K562 (cell line): ENCODE measurements around the gene SEC16A. TPM values are rescaled to one million over a fixed set of nuclear protein-coding genes. Genes with fewer than 3 reads are reported as not detected.

Source experiments
- ATAC-seq: fragments of 200-7000 bp; cut with Tn5 transposase; 3 replicates; pipeline ENCODE4 v1.9.1; 2020; ENCODE audit warnings: moderate library complexity
- BruUV-seq: library from RNA; stranded (reverse); fragments of 400-500 nt; replicated peaks from 2 replicates; lab custom pipeline; 2021; lab: Mats Ljungman, UMichigan
- CTCF ChIA-PET: fragments of 300-600 bp; formaldehyde crosslinking; extraction: SDS; loops from one replicate; lab custom pipeline; 2021; ENCODE audit warnings: low intra/inter-chr PET ratio; lab: Yijun Ruan, JAX
- POLR2A ChIA-PET: fragments of 300-600, 350-650 bp; sonication (Branson Sonifier 250); formaldehyde crosslinking; extraction: SDS; loops from one replicate; lab custom pipeline; 2021; ENCODE audit warnings: antibody characterized with exemption, inconsistent platforms; lab: Yijun Ruan, JAX
- DNase-seq, 4 experiments: peaks; one replicate each; pipeline versions ENCODE4 v3.0.0 to v3.0.0-alpha.2; 2011 to 2018; ENCODE audit warnings: low spot score in 3 of 4, mixed read lengths in 3 of 4; ENCODE audit errors: extremely low read depth in 1 of 4
- FAIRE-seq: peaks from 2 replicates; lab custom pipeline; 2011; peaks lifted over from hg19 to GRCh38; lab: Jason Lieb, UNC
- H2AFZ ChIP-seq: 2 replicates; pipeline ENCODE4 v1.6.0; 2011; ENCODE audit warnings: low read depth, low read length, control low read depth, inconsistent platforms
- H3K27ac ChIP-seq: fragments of 200-600 bp; 3 replicates; pipeline ENCODE4 v1.8.0; 2011; ENCODE audit warnings: low read depth, mild to moderate bottlenecking, control low read depth, inconsistent platforms, low read length, moderate library complexity, mixed read lengths; ENCODE audit errors: extremely low read depth
- H3K27me3 ChIP-seq, 2 experiments: fragments of 300-600 bp in 1 of 2; 2 replicates in 1 of 2; 3 replicates in 1 of 2; pipeline versions ENCODE4 v1.6.0 to v1.8.0; 2011; ENCODE audit warnings: inconsistent platforms in 2 of 2, low read length in 2 of 2, mild to moderate bottlenecking in 1 of 2, mixed read lengths in 1 of 2, moderate library complexity in 1 of 2; ENCODE audit not compliant: control insufficient read depth in 2 of 2, insufficient read depth in 2 of 2
- H3K36me3 ChIP-seq: fragments of 300-600 bp; 3 replicates; pipeline ENCODE4 v1.8.0; 2011; ENCODE audit warnings: mild to moderate bottlenecking, low read length, inconsistent platforms; ENCODE audit not compliant: control insufficient read depth, insufficient read depth
- H3K4me1 ChIP-seq, 2 experiments: fragments of 200-600 bp in 1 of 2; replicated peaks in 1 of 2; 2 replicates in 1 of 2; 3 replicates in 1 of 2; pipeline versions ENCODE4 v1.5.1 to v1.8.0; 2011; ENCODE audit warnings: inconsistent platforms in 2 of 2, low read length in 2 of 2, mild to moderate bottlenecking in 1 of 2, mixed read lengths in 1 of 2, moderate library complexity in 1 of 2; ENCODE audit not compliant: control insufficient read depth in 2 of 2, insufficient read depth in 2 of 2
- H3K4me2 ChIP-seq: 2 replicates; pipeline ENCODE4 v1.6.1; 2011; ENCODE audit warnings: low read length, control low read depth, inconsistent platforms, mixed read lengths; ENCODE audit not compliant: insufficient read depth
- H3K4me3 ChIP-seq: fragments of 200-600 bp; sonication (generic), shearing (Covaris generic); 2 replicates; pipeline ENCODE4 v1.5.1; 2016; ENCODE audit warnings: control low read depth, inconsistent platforms
- H3K79me2 ChIP-seq: fragments of 200-600 bp; 3 replicates; pipeline ENCODE4 v1.8.0; 2011; ENCODE audit warnings: low read length, inconsistent platforms; ENCODE audit not compliant: control insufficient read depth, insufficient read depth
- H3K9ac ChIP-seq, 2 experiments: 2 replicates each; pipeline versions ENCODE4 v1.6.0 to v1.6.1; 2011; ENCODE audit warnings: low read depth in 2 of 2, low read length in 2 of 2, control low read depth in 1 of 2, inconsistent platforms in 1 of 2, mild to moderate bottlenecking in 1 of 2, mixed read lengths in 1 of 2; ENCODE audit not compliant: insufficient read depth in 1 of 2
- H3K9me1 ChIP-seq: one replicate; pipeline ENCODE4 v1.6.0; 2011; ENCODE audit warnings: inconsistent platforms, mild to moderate bottlenecking, low read length, moderate library complexity; ENCODE audit not compliant: control insufficient read depth, insufficient read depth
- H3K9me3 ChIP-seq: replicated peaks from 2 replicates; pipeline ENCODE4 v1.5.1; 2011; ENCODE audit warnings: low read depth, low read length, inconsistent platforms; ENCODE audit not compliant: control insufficient read depth, insufficient read depth
- H4K20me1 ChIP-seq: replicated peaks from 2 replicates; pipeline ENCODE4 v1.6.1; 2011; ENCODE audit warnings: low read length, inconsistent platforms, mixed read lengths; ENCODE audit not compliant: control insufficient read depth, insufficient read depth
- C11orf30 ChIP-seq: fragments of 450-650 bp; IDR thresholded peaks from 2 replicates; pipeline ENCODE4 v1.6.1; 2016; ENCODE audit warnings: low read depth, mild to moderate bottlenecking
- EHMT2 ChIP-seq: fragments of 450-650 bp; IDR thresholded peaks from 2 replicates; pipeline ENCODE4 v1.6.1; 2018; ENCODE audit warnings: antibody characterized with exemption
- MAFG ChIP-seq: fragments of 450-650 bp; conservative IDR thresholded peaks from 2 replicates; pipeline ENCODE4 v1.6.1; 2016; ENCODE audit warnings: missing genetic modification characterization, missing compliant biosample characterization
- MAFK ChIP-seq: IDR thresholded peaks from 2 replicates; pipeline ENCODE4 v1.6.1; 2011; ENCODE audit warnings: low read length, improper control_type of control experiment
- NEUROD1 ChIP-seq: fragments of 150-350 bp; IDR thresholded peaks from 2 replicates; pipeline ENCODE4 v1.6.1; 2014; ENCODE audit warnings: borderline replicate concordance, low read length, low read depth; ENCODE audit not compliant: partially characterized antibody
- SRSF1 ChIP-seq: fragments of 200-400 bp; formaldehyde crosslinking; IDR thresholded peaks from 2 replicates; pipeline ENCODE4 v1.6.1; 2017; ENCODE audit warnings: mild to moderate bottlenecking, low read depth, low read length, moderate library complexity
- TOE1 ChIP-seq, 2 experiments: fragments of 450-650 bp in 1 of 2; sonication (generic) in 1 of 2; formaldehyde crosslinking in 1 of 2; IDR thresholded peaks; 2 replicates each; pipeline versions ENCODE4 v1.7.1 to v1.8.0; 2016 to 2022; ENCODE audit warnings: borderline replicate concordance in 2 of 2, mild to moderate bottlenecking in 2 of 2, antibody characterized with exemption in 1 of 2, inconsistent platforms in 1 of 2, low read depth in 1 of 2, missing genetic modification reagents in 1 of 2, moderate library complexity in 1 of 2
- ZNF316 ChIP-seq: fragments of 450-650 bp; IDR thresholded peaks from 2 replicates; pipeline ENCODE4 v1.6.1; 2016
- ZNF778 ChIP-seq: fragments of 450-650 bp; formaldehyde crosslinking; IDR thresholded peaks from 2 replicates; pipeline ENCODE4 v1.4.0; 2020; ENCODE audit warnings: mild to moderate bottlenecking, moderate library complexity
- WGBS: fragments of 100-300 bp; shearing (Covaris generic); methylation state at CpG from one replicate; pipeline ENCODE4 v1.1.6; 2016; ENCODE audit warnings: low coverage, mixed read lengths; ENCODE audit not compliant: insufficient coverage; ENCODE audit errors: missing lambda C conversion rate; 5-methylcytosine and 5-hydroxymethylcytosine counted together
- in situ Hi-C: fragments of 300-500 bp; cut with MboI; formaldehyde crosslinking; loops from 4 replicates; pipeline ENCODE4 v1.15.0; 2018; ENCODE audit warnings: inconsistent platforms, mixed read lengths
- intact Hi-C: fragments of 100-400 bp; cut with micrococcal nuclease; formaldehyde crosslinking; loops from 2 replicates; pipeline ENCODE4 v1.14.2; 2022
- polyA plus RNA-seq, 8 experiments: library from polyadenylated mRNA; depleted of rRNA in 4 of 8; stranded (reverse) in 5 of 8; unstranded in 3 of 8; fragments of >200 nt; fragmentation: Nextera tagmentation in 2 of 8; fragmentation: Illumina TruSeq in 1 of 8; extraction: Ambion mirVana in 2 of 8; extraction: Trizol in 1 of 8; gene quantifications; 2 replicates each; pipeline versions ENCODE4 v1.2.1 to v1.2.3, GENCODE V29; 2011 to 2014; ENCODE audit warnings: inconsistent platforms in 1 of 8, missing spikeins in 1 of 8
- total RNA-seq, 7 experiments: library from RNA; depleted of rRNA in 6 of 7; stranded (reverse); fragments of >200 nt in 6 of 7; fragmentation: Illumina TruSeq in 2 of 7; extraction: Trizol in 2 of 7; gene quantifications; 2 replicates each; pipeline versions ENCODE4 v1.2.1 to v1.2.3, GENCODE V29; 2011 to 2021; ENCODE audit warnings: low replicate concordance in 1 of 7
- TF ChIP-seq, protein P1 (sequence below): fragments of 200-800 bp; sonication (Bioruptor generic); IDR thresholded peaks from 2 replicates; pipeline ENCODE4 v1.6.1; 2017; ENCODE audit warnings: missing genetic modification characterization, missing compliant biosample characterization
- TF ChIP-seq, protein P2 (sequence below): fragments of 250-450 bp; sonication (Bioruptor Pico); IDR thresholded peaks from 2 replicates; pipeline ENCODE4 v1.4.0; 2020

SEC16A gene
- total and polyA plus RNA-seq, 9 of the 15 experiments (the other 6 are each of a cell fraction or from before 2014, with no cell fraction given): 8.3 to 62.8 (median 14.0) TPM

DNA sequence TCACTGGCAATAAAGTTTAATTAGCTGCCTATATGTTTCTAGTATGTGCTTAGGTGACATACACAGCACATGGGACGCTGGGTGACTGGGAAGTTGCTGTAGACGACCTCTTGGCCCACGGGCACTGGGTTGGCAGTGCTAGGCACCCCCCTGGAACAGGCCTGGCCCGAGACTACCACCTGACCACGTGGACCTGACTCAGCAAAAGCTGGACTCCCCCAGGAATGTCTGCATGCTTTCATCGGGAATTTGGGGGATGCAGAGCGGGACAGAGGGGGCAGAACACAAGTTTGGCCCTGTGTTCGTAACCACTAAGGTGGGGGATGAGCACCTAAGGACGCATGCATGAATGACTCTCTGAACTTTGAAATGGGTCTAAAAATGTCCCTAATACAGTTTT is 26.6 kb downstream of the SEC16A start:
- H3K27ac ChIP-seq: no peak overlapping the region
- no peaks in the 10 kb centered on the region for H3K9me1 ChIP-seq
- no peaks in the 10 kb centered on the region for H4K20me1 ChIP-seq
- TF ChIP-seq MAFG (tag) (0 out of 2 replicates have a peak, but pooled peaks have one; percentile 15), MAFK (peak; percentile 44; the same call in 1 of the 2 replicates), C11orf30 (peak; percentile 60), SRSF1 (no peak), TOE1 (IDR thresholded peaks at IDR 0.05; ENCODE audit: borderline replicate concordance) (no peak), TOE1 (CRISPR knock-in tag; IDR thresholded peaks at IDR 0.05; ENCODE audit: borderline replicate concordance, low read depth) (no peak), EHMT2 (no peak), ZNF316 (peak; percentile 63; the same call in 1 of the 2 replicates), ZNF778 (CRISPR knock-in tag) (no peak), NEUROD1 (no peak)
- TF ChIP-seq, protein P1, sequence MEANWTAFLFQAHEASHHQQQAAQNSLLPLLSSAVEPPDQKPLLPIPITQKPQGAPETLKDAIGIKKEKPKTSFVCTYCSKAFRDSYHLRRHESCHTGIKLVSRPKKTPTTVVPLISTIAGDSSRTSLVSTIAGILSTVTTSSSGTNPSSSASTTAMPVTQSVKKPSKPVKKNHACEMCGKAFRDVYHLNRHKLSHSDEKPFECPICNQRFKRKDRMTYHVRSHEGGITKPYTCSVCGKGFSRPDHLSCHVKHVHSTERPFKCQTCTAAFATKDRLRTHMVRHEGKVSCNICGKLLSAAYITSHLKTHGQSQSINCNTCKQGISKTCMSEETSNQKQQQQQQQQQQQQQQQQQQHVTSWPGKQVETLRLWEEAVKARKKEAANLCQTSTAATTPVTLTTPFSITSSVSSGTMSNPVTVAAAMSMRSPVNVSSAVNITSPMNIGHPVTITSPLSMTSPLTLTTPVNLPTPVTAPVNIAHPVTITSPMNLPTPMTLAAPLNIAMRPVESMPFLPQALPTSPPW (CRISPR knock-in tag): no peak
- TF ChIP-seq, protein P2, sequence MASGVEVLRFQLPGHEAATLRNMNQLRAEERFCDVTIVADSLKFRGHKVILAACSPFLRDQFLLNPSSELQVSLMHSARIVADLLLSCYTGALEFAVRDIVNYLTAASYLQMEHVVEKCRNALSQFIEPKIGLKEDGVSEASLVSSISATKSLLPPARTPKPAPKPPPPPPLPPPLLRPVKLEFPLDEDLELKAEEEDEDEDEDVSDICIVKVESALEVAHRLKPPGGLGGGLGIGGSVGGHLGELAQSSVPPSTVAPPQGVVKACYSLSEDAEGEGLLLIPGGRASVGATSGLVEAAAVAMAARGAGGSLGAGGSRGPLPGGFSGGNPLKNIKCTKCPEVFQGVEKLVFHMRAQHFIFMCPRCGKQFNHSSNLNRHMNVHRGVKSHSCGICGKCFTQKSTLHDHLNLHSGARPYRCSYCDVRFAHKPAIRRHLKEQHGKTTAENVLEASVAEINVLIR (CRISPR knock-in tag): no peak
- in situ Hi-C loops (no loop called here), intact Hi-C loops (no loop called here)
- ATAC-seq (no peak), FAIRE-seq (no peak), DNase-seq (no peak)
- 81% methylated on average over 8 of the region's 9 CpGs for WGBS
- H3K27me3 ChIP-seq: no peaks in the 10 kb centered on the region
- CTCF ChIA-PET: no interaction called here
- 0 out of 5 replicates have a peak, but pooled peaks cover 0 to 3% of the 10 kb centered on the region in 2 experiments for H3K4me1 ChIP-seq
- no peaks in the 10 kb centered on the region for H3K79me2 ChIP-seq
- no peak overlapping the region for H3K4me2 ChIP-seq
- POLR2A ChIA-PET: interaction anchor here (0.6 to 2.9 kb wide), 3 partner anchors 14 to 114 kb away, joined by 3 to 8 read pairs (median 5); no protein-coding TSS in a partner anchor
- H3K36me3 ChIP-seq: peaks cover 86% of the 10 kb centered on the region
- no peak overlapping the region for H3K4me3 ChIP-seq
- no peak overlapping the region for H2AFZ ChIP-seq
- H3K9ac ChIP-seq: no peak overlapping the region
- BruUV-seq: no TSS peak
- no peaks in the 10 kb centered on the region for H3K9me3 ChIP-seq
